Ishikawa (cell line): Measurements from ENCODE around the gene RNF114.

ENCODE experiments used
- CEBPB ChIP-seq: IDR thresholded peaks from 2 replicates; pipeline ENCODE4 v1.6.1; 2012
- CREB1 ChIP-seq: IDR thresholded peaks from 2 replicates; pipeline ENCODE4 v1.6.1; 2012; ENCODE audit warnings: low read depth
- EGR1 ChIP-seq: IDR thresholded peaks from 2 replicates; pipeline ENCODE4 v1.6.1; 2012
- EP300 ChIP-seq: IDR thresholded peaks from 2 replicates; pipeline ENCODE4 v1.6.1; 2012; ENCODE audit warnings: borderline replicate concordance
- FOXM1 ChIP-seq: IDR thresholded peaks from 2 replicates; pipeline ENCODE4 v1.6.1; 2012; ENCODE audit warnings: low read depth, borderline replicate concordance
- NFIC ChIP-seq: IDR thresholded peaks from 2 replicates; pipeline ENCODE4 v1.6.1; 2012
- RAD21 ChIP-seq: IDR thresholded peaks from 2 replicates; pipeline ENCODE4 v1.6.1; 2012; ENCODE audit warnings: low read depth
- TAF1 ChIP-seq: IDR thresholded peaks from 2 replicates; pipeline ENCODE4 v1.6.1; 2012; ENCODE audit warnings: low read depth, mild to moderate bottlenecking
- TCF12 ChIP-seq: IDR thresholded peaks from 2 replicates; pipeline ENCODE4 v1.6.1; 2012; ENCODE audit warnings: low read depth
- TEAD4 ChIP-seq: IDR thresholded peaks from 2 replicates; pipeline ENCODE4 v1.6.1; 2012
- YY1 ChIP-seq: IDR thresholded peaks from 2 replicates; pipeline ENCODE4 v1.6.1; 2012; ENCODE audit warnings: low read depth
- ZBTB7A ChIP-seq: IDR thresholded peaks from 2 replicates; pipeline ENCODE4 v1.6.1; 2012; ENCODE audit warnings: low read depth
- TF ChIP-seq, protein P1 (sequence below): IDR thresholded peaks from 2 replicates; pipeline ENCODE4 v1.6.1; 2012; ENCODE audit warnings: low read depth, mild to moderate bottlenecking
- TF ChIP-seq, protein P2 (sequence below): IDR thresholded peaks from 2 replicates; pipeline ENCODE4 v1.6.1; 2012
- TF ChIP-seq, protein P3 (sequence below): IDR thresholded peaks from 2 replicates; pipeline ENCODE4 v1.6.1; 2012

RNF114 gene

DNA sequence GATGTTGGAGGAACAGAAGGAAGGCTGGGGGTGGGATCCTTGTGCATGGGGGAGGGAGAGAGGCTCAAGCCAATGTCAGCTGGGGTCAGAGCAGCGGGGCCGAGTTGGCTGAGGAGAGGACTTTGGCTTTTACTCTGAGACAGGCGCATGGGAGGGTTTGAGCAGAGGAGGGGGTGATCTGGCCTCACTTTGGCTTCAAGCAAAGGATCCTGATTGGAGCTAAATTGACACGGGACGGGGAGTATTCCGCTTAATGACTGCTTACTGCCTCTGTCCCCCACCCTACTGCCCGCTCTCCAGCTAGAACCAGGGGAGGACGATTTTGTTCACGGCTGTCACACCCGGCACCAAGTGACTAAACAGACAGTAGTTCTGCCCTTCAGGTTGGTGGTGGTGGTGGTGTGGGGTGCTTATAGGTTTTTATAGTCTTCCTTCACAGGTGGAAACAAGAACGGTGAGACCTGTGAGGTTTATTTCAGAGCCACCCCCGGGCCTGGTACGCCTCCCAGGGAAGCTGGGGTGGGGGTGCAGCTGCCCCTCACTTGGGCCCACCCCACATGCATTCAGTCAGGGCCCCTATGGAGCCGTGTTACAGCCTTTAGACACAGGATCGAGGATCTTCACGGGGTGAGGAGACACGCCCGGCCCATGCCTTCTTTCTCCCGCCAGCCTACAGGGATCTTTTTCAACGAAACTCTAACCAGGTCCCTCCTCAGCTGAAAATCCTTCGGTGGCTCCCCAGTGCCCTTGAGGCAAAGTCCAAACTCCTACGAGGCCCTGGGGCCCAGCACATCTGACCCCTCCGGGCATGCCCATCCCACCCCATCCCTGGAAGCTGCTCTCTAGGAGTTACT is 45.2 kb downstream of the RNF114 start:
- TF ChIP-seq, protein P1, sequence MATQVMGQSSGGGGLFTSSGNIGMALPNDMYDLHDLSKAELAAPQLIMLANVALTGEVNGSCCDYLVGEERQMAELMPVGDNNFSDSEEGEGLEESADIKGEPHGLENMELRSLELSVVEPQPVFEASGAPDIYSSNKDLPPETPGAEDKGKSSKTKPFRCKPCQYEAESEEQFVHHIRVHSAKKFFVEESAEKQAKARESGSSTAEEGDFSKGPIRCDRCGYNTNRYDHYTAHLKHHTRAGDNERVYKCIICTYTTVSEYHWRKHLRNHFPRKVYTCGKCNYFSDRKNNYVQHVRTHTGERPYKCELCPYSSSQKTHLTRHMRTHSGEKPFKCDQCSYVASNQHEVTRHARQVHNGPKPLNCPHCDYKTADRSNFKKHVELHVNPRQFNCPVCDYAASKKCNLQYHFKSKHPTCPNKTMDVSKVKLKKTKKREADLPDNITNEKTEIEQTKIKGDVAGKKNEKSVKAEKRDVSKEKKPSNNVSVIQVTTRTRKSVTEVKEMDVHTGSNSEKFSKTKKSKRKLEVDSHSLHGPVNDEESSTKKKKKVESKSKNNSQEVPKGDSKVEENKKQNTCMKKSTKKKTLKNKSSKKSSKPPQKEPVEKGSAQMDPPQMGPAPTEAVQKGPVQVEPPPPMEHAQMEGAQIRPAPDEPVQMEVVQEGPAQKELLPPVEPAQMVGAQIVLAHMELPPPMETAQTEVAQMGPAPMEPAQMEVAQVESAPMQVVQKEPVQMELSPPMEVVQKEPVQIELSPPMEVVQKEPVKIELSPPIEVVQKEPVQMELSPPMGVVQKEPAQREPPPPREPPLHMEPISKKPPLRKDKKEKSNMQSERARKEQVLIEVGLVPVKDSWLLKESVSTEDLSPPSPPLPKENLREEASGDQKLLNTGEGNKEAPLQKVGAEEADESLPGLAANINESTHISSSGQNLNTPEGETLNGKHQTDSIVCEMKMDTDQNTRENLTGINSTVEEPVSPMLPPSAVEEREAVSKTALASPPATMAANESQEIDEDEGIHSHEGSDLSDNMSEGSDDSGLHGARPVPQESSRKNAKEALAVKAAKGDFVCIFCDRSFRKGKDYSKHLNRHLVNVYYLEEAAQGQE: no peak
- TF ChIP-seq CEBPB: no peak
- no peak for TF ChIP-seq EGR1
- TF ChIP-seq ZBTB7A: no peak
- TF ChIP-seq FOXM1: no peak
- no peak for TF ChIP-seq TEAD4
- TF ChIP-seq, protein P2, sequence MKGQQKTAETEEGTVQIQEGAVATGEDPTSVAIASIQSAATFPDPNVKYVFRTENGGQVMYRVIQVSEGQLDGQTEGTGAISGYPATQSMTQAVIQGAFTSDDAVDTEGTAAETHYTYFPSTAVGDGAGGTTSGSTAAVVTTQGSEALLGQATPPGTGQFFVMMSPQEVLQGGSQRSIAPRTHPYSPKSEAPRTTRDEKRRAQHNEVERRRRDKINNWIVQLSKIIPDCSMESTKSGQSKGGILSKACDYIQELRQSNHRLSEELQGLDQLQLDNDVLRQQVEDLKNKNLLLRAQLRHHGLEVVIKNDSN: no peak
- no peak for TF ChIP-seq CREB1
- TF ChIP-seq RAD21: no peak
- TF ChIP-seq TCF12: no peak
- TF ChIP-seq YY1: no peak
- TF ChIP-seq EP300: no peak
- TF ChIP-seq, protein P3, sequence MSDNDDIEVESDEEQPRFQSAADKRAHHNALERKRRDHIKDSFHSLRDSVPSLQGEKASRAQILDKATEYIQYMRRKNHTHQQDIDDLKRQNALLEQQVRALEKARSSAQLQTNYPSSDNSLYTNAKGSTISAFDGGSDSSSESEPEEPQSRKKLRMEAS: no peak
- TF ChIP-seq TAF1: no peak
- TF ChIP-seq NFIC: no peak

DNA sequence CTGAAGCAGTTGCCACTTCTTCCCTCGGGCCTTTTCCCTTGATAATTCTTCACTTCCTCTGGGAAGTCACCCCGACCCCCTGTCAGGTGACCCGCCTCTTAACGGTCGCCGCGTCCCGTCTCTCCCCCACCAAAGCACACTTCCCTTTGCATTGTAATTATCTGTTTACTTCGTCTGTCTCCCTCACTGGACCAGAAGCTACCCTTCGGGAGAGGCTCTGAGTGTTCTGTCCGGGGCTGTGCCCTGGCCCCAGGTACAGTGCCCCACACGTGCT is 45.8 kb downstream of the RNF114 start:
- TF ChIP-seq TAF1: no peak
- TF ChIP-seq NFIC: no peak
- TF ChIP-seq EGR1: no peak
- no peak for TF ChIP-seq RAD21
- TF ChIP-seq, protein P1: no peak
- no peak for TF ChIP-seq ZBTB7A
- no peak for TF ChIP-seq FOXM1
- no peak for TF ChIP-seq TCF12

DNA sequence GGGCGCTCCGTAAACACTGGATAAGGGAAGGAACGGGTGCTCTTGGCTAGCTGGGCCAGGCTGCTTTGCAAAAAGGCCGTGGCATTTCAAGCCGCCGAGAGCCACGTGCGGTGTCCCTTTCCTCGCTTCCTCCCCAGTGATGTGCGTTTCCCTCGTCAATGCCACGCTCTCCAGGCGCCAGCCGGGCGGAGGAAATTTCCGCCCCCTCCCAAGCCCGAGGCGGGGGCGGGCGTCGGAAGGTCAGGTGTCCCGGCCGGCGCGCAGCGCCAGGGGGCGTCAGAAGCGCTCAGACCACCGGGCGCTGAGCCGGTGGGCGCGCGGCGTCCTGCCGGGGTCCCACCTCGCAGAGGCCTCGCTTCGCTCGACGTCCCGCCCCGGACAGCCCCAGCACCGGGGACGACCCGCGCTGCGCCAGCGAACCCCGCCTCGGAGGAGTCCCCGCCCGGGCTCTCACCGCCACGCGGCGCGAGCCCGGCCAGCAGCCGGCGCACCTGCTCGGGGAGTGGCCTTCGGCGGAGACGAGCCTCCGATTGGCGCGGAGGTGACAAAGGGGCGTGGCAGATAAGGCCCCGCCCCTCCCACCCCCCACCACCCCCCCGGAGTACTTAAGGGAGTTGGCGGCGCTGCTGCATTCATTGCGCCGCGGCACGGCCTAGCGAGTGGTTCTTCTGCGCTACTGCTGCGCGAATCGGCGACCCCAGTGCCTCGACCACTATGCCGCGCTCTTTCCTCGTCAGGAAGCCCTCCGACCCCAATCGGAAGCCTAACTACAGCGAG is 46.3 kb downstream of the RNF114 start, which contains the start of gene SNAI1:
Gene SNAI1 (plus strand): TSS at position 635 of the 777 bp plus-strand sequence. CDS start 80 bp downstream, at position 715.
- TF ChIP-seq ZBTB7A: peak; percentile 57; the same call in 1 of the 2 replicates
- TF ChIP-seq TAF1: peak; percentile 54
- TF ChIP-seq FOXM1: no peak
- no peak for TF ChIP-seq YY1
- 0 out of 2 replicates have a peak, but pooled peaks have one; percentile 16 for TF ChIP-seq TEAD4
- TF ChIP-seq, protein P1: no peak
- TF ChIP-seq, protein P3: peak; percentile 99
- no peak for TF ChIP-seq NFIC
- TF ChIP-seq CREB1: no peak
- TF ChIP-seq, protein P2: peak; percentile 49; the same call in 1 of the 2 replicates
- TF ChIP-seq EGR1: peak; percentile 92
